ENCODE data around the gene DGKZ.

- TF ChIP-seq, protein P1, sequence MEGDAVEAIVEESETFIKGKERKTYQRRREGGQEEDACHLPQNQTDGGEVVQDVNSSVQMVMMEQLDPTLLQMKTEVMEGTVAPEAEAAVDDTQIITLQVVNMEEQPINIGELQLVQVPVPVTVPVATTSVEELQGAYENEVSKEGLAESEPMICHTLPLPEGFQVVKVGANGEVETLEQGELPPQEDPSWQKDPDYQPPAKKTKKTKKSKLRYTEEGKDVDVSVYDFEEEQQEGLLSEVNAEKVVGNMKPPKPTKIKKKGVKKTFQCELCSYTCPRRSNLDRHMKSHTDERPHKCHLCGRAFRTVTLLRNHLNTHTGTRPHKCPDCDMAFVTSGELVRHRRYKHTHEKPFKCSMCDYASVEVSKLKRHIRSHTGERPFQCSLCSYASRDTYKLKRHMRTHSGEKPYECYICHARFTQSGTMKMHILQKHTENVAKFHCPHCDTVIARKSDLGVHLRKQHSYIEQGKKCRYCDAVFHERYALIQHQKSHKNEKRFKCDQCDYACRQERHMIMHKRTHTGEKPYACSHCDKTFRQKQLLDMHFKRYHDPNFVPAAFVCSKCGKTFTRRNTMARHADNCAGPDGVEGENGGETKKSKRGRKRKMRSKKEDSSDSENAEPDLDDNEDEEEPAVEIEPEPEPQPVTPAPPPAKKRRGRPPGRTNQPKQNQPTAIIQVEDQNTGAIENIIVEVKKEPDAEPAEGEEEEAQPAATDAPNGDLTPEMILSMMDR (conservative IDR thresholded peaks at IDR 0.05; ENCODE audit: low read length), result no peak
- TF ChIP-seq EZH2phosphoT487 (IDR thresholded peaks at IDR 0.05; ENCODE audit: borderline replicate concordance), result no peak
These were observed 37.4 kb upstream of the DGKZ start for GRCh38 chr11:46309814-46310259.

All from Loucy (cell line).